DMS153 treated with DMSO at 0.1 percent for 48 hours (cell line): ENCODE results near the gene NFASC.

Experiments
- DNase-seq: peaks from one replicate; lab custom pipeline; 2025; ENCODE audit not compliant: unreplicated experiment; lab: John Stamatoyannopoulos, UW

Gene NFASC

GRCh38 chr1:204958317-204959307, 88.0 kb downstream of the NFASC start:
- DNase-seq: no peak

- no peak for DNase-seq
These were observed 88.7 kb downstream of the NFASC start for GRCh38 chr1:204959374-204959773.

- DNase-seq: no peak
These were observed 89.2 kb downstream of the NFASC start for GRCh38 chr1:204959836-204960235.

- DNase-seq: no peak
These were observed 89.9 kb downstream of the NFASC start for GRCh38 chr1:204960306-204961125.

GRCh38 chr1:204961765-204962419, 91.2 kb downstream of the NFASC start:
- no peak for DNase-seq

- no peak for DNase-seq
These were observed 92.3 kb downstream of the NFASC start for GRCh38 chr1:204962742-204963632.

- DNase-seq: no peak
These were observed 96.8 kb downstream of the NFASC start for GRCh38 chr1:204967451-204967850.

GRCh38 chr1:204968135-204968534, 97.5 kb downstream of the NFASC start:
- DNase-seq: no peak

GRCh38 chr1:204968951-204969350, 98.3 kb downstream of the NFASC start:
- no peak for DNase-seq

GRCh38 chr1:204970937-204971336, 100.3 kb downstream of the NFASC start:
- DNase-seq: no peak

- DNase-seq: no peak
These were observed 101.1 kb downstream of the NFASC start for GRCh38 chr1:204971517-204972336.

- DNase-seq: no peak
These were observed 101.8 kb downstream of the NFASC start for GRCh38 chr1:204972426-204972825.

- no peak for DNase-seq
These were observed 102.8 kb downstream of the NFASC start for GRCh38 chr1:204973449-204973848.

- DNase-seq: no peak
These were observed 103.7 kb downstream of the NFASC start for GRCh38 chr1:204974327-204974726.

GRCh38 chr1:204975021-204975420, 104.4 kb downstream of the NFASC start:
- DNase-seq: no peak

- DNase-seq: no peak
These were observed 105.0 kb downstream of the NFASC start for GRCh38 chr1:204975568-204976235.

GRCh38 chr1:204976646-204977045, 106.0 kb downstream of the NFASC start:
- DNase-seq: no peak

- no peak for DNase-seq
These were observed 106.7 kb downstream of the NFASC start for GRCh38 chr1:204977318-204977717.

- DNase-seq: no peak
These were observed 108.1 kb downstream of the NFASC start for GRCh38 chr1:204978782-204979181.
